Adrenal gland (tissue), 5 donors: ENCODE results near the gene LTBP2.

ENCODE experiments used
- POLR2A ChIP-seq, 2 donors: fragments of 450-650 bp; IDR thresholded peaks; one replicate each; pipeline ENCODE4 v1.6.1; 2017; ENCODE audit warnings: antibody characterized with exemption in 2 of 2, mild to moderate bottlenecking in 2 of 2, moderate library complexity in 1 of 2
- TF ChIP-seq, protein P1 (sequence below), 6 experiments: fragments of 450-650 bp in 4 of 6; fragments of 200-600 bp in 2 of 6; sonication (generic) in 1 of 6; IDR thresholded peaks; 1 replicate in 5 of 6; 2 replicates in 1 of 6; pipeline versions ENCODE4 v1.5.1 to v1.8.0; 2016 to 2021; ENCODE audit warnings: antibody characterized with exemption in 6 of 6, mild to moderate bottlenecking in 2 of 6, moderate library complexity in 1 of 6
- donor health status: DM: no; HTN: no; CAD: no.

DNA sequence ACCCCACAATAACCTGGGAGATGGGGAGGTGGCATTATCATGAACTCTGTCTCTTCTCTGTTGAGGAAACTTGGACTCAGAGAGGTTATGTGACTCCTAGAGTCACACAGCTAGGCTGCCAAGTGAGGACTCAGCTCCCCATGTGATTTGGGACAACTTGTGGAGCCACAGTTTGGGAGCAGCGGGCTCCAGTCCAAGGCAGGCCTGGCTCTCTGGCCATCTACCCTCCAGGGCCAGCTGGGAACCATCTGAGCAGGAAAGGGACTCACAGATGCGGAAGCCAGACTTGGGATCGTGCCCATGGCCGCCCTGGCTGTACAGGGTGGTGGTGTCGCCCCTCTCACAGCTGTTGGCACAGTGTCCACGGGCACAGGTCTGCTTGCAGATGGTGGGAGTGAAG is 59.4 kb downstream of the LTBP2 start:
- TF ChIP-seq POLR2A (IDR thresholded peaks at IDR 0.05) = no peak
- TF ChIP-seq, protein P1, sequence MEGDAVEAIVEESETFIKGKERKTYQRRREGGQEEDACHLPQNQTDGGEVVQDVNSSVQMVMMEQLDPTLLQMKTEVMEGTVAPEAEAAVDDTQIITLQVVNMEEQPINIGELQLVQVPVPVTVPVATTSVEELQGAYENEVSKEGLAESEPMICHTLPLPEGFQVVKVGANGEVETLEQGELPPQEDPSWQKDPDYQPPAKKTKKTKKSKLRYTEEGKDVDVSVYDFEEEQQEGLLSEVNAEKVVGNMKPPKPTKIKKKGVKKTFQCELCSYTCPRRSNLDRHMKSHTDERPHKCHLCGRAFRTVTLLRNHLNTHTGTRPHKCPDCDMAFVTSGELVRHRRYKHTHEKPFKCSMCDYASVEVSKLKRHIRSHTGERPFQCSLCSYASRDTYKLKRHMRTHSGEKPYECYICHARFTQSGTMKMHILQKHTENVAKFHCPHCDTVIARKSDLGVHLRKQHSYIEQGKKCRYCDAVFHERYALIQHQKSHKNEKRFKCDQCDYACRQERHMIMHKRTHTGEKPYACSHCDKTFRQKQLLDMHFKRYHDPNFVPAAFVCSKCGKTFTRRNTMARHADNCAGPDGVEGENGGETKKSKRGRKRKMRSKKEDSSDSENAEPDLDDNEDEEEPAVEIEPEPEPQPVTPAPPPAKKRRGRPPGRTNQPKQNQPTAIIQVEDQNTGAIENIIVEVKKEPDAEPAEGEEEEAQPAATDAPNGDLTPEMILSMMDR (IDR thresholded peaks at IDR 0.05) = no peak
